Keratinocyte (primary cell): ENCODE results near the gene POU6F2. TPM values are rescaled to one million over a fixed set of nuclear protein-coding genes. Genes with fewer than 3 reads are reported as not detected.

ENCODE experiments used
- DNase-seq: peaks from one replicate; pipeline ENCODE4 v3.0.0-alpha.2; 2011; ENCODE audit warnings: low read depth, missing footprints, low spot score
- FAIRE-seq: peaks from 2 replicates; lab custom pipeline; 2011; peaks lifted over from hg19 to GRCh38; lab: Jason Lieb, UNC
- H2AFZ ChIP-seq: 2 replicates; pipeline ENCODE4 v1.6.0; 2012; ENCODE audit warnings: low read length, control low read depth, inconsistent platforms; ENCODE audit not compliant: control insufficient read depth
- H3K27ac ChIP-seq: 2 replicates; pipeline ENCODE4 v1.5.1; 2011; ENCODE audit warnings: low read length; ENCODE audit not compliant: control insufficient read depth, insufficient read depth
- H3K27me3 ChIP-seq: 3 replicates; pipeline ENCODE4 v1.6.0; 2011; ENCODE audit warnings: low read length; ENCODE audit not compliant: control insufficient read depth, insufficient read depth; ENCODE audit errors: extremely low read depth
- H3K36me3 ChIP-seq, 2 experiments: 2 replicates in 1 of 2; 3 replicates in 1 of 2; pipeline ENCODE4 v1.5.1; 2011; ENCODE audit warnings: low read length in 2 of 2, mild to moderate bottlenecking in 1 of 2; ENCODE audit not compliant: control insufficient read depth in 2 of 2, insufficient read depth in 2 of 2; ENCODE audit errors: extremely low read depth in 1 of 2
- H3K4me1 ChIP-seq: 3 replicates; pipeline ENCODE4 v1.5.1; 2011; ENCODE audit warnings: low read length; ENCODE audit not compliant: control insufficient read depth, insufficient read depth; ENCODE audit errors: extremely low read depth
- H3K4me2 ChIP-seq: 3 replicates; pipeline ENCODE4 v1.6.0; 2011; ENCODE audit warnings: low read depth, low read length; ENCODE audit not compliant: control insufficient read depth, insufficient read depth; ENCODE audit errors: extremely low read depth
- H3K4me3 ChIP-seq, 3 experiments: fragments of 200-600 bp in 1 of 3; sonication (generic) in 1 of 3; 2 replicates in 2 of 3; 3 replicates in 1 of 3; pipeline ENCODE4 v1.5.1; 2011 to 2016; ENCODE audit warnings: low read length in 3 of 3, mild to moderate bottlenecking in 3 of 3, control low read depth in 2 of 3, inconsistent platforms in 1 of 3, low read depth in 1 of 3, mixed read lengths in 1 of 3, mixed run types in 1 of 3, moderate library complexity in 1 of 3; ENCODE audit not compliant: control insufficient read depth in 2 of 3, insufficient read depth in 2 of 3; ENCODE audit errors: extremely low read depth in 1 of 3
- H3K79me2 ChIP-seq: 2 replicates; pipeline ENCODE4 v1.6.0; 2012; ENCODE audit warnings: low read length; ENCODE audit not compliant: control insufficient read depth, insufficient read depth
- H3K9ac ChIP-seq: 3 replicates; pipeline ENCODE4 v1.6.0; 2011; ENCODE audit warnings: low read length; ENCODE audit not compliant: control insufficient read depth, insufficient read depth; ENCODE audit errors: extremely low read depth
- H3K9me1 ChIP-seq: 3 replicates; pipeline ENCODE4 v1.6.0; 2011; ENCODE audit warnings: low read length; ENCODE audit not compliant: control insufficient read depth, insufficient read depth; ENCODE audit errors: extremely low read depth
- H3K9me3 ChIP-seq: 2 replicates; pipeline ENCODE4 v1.5.1; 2012; ENCODE audit warnings: low read depth, low read length; ENCODE audit not compliant: control insufficient read depth
- H4K20me1 ChIP-seq: 3 replicates; pipeline ENCODE4 v1.6.0; 2011; ENCODE audit warnings: low read length; ENCODE audit not compliant: control insufficient read depth, insufficient read depth; ENCODE audit errors: extremely low read depth
- CTCF ChIP-seq, 3 experiments: IDR thresholded peaks in 1 of 3; conservative IDR thresholded peaks in 1 of 3; optimal IDR thresholded peaks in 1 of 3; 2 replicates in 2 of 3; 3 replicates in 1 of 3; pipeline versions ENCODE3 to v1.5.1; 2011; ENCODE audit warnings: low read length in 3 of 3, mild to moderate bottlenecking in 3 of 3, moderate library complexity in 2 of 3, control low read depth in 1 of 3, inconsistent platforms in 1 of 3; ENCODE audit not compliant: insufficient read depth in 2 of 3; ENCODE audit errors: extremely low read depth in 1 of 3
- EZH2 ChIP-seq: IDR thresholded peaks from one replicate; pipeline ENCODE4 v1.6.1; 2012; ENCODE audit warnings: inconsistent platforms, mild to moderate bottlenecking, low read length, moderate library complexity
- dilution Hi-C: fragments of 300-500 bp; cut with MboI; formaldehyde crosslinking; loops from one replicate; pipeline ENCODE4 v1.7.0; 2020; ENCODE audit warnings: low sequenced_read_pairs; ENCODE audit not compliant: extremely low pct_ligation_motif_present
- polyA plus RNA-seq, 5 experiments: library from polyadenylated mRNA; depleted of rRNA in 3 of 5; stranded (reverse) in 3 of 5; stranded (forward) in 1 of 5; unstranded in 1 of 5; fragments of >200 nt; gene quantifications; 1 replicate in 1 of 5; 2 replicates in 3 of 5; 3 replicates in 1 of 5; pipeline versions ENCODE4 v1.2.1 to v1.2.3, GENCODE V29; 2011 to 2012; ENCODE audit warnings: missing spikeins in 2 of 5, low read depth in 1 of 5, low replicate concordance in 1 of 5

POU6F2 gene
- polyA plus RNA-seq, 1 donor (not counting 4 experiments of a cell fraction or from before 2014, with no cell fraction given), result not detected

- H3K9me1 ChIP-seq, result no peaks in the 10 kb centered on the region
- no peak overlapping the region for H3K9ac ChIP-seq
- peaks cover 4% of the 10 kb centered on the region for H3K27me3 ChIP-seq
- no peak overlapping the region for H3K4me2 ChIP-seq
- TF ChIP-seq CTCF (optimal IDR thresholded peaks at IDR 0.05 in 1 of 3, IDR thresholded peaks at IDR 0.05 in 1 of 3, conservative IDR thresholded peaks at IDR 0.05 in 1 of 3; ENCODE audit: extremely low read depth in 1 of 3, insufficient read depth in 2 of 3, low read length in 3 of 3), result no peak
- TF ChIP-seq EZH2, result no peak
- dilution Hi-C loops, result no loop called here
- H3K4me3 ChIP-seq, result no peak overlapping the region
- H3K79me2 ChIP-seq, result no peaks in the 10 kb centered on the region
- DNase-seq (no peak), FAIRE-seq (no peak)
- H3K36me3 ChIP-seq, result no peaks in the 10 kb centered on the region
- H4K20me1 ChIP-seq, result no peaks in the 10 kb centered on the region
- H2AFZ ChIP-seq, result no peak overlapping the region
- no peak overlapping the region for H3K27ac ChIP-seq
- no peaks in the 10 kb centered on the region for H3K4me1 ChIP-seq
- no peaks in the 10 kb centered on the region for H3K9me3 ChIP-seq
These were observed 428.8 kb downstream of the POU6F2 start for GRCh38 chr7:39406467-39406866.

- no peak for FAIRE-seq
These were observed 429.4 kb downstream of the POU6F2 start for GRCh38 chr7:39407137-39407536.

More at GRCh38 chr7:39407137-39407536, 429.4 kb downstream of the POU6F2 start:
- Histone ChIP-seq H3K4me2 (no peak overlapping the region), H3K79me2 (no peaks in the 10 kb centered on the region), H3K9ac (no peak overlapping the region), H3K4me1 (no peaks in the 10 kb centered on the region), H3K9me1 (no peaks in the 10 kb centered on the region), H4K20me1 (no peaks in the 10 kb centered on the region), H2AFZ (no peak overlapping the region), H3K4me3 (no peak overlapping the region), H3K27me3 (peaks cover 4% of the 10 kb centered on the region), H3K9me3 (no peaks in the 10 kb centered on the region), H3K27ac (no peak overlapping the region), H3K36me3 (no peaks in the 10 kb centered on the region)
- DNase-seq, result no peak
- dilution Hi-C loops, result no loop called here
- TF ChIP-seq EZH2, result no peak
- no peak for TF ChIP-seq CTCF (optimal IDR thresholded peaks at IDR 0.05 in 1 of 3, IDR thresholded peaks at IDR 0.05 in 1 of 3, conservative IDR thresholded peaks at IDR 0.05 in 1 of 3; ENCODE audit: extremely low read depth in 1 of 3, insufficient read depth in 2 of 3, low read length in 3 of 3)
